Measurements from ENCODE around the gene AMZ2. TPM values are rescaled to one million over a fixed set of nuclear protein-coding genes. Genes with fewer than 3 reads are reported as not detected.
A peak's percentile ranks its signal among the peaks of the same experiment; 100 is the strongest.

The AMZ2 gene
- total and polyA plus RNA-seq, 2 of the 8 experiments (the other 6 are each of a cell fraction or from before 2014, with no cell fraction given), result 49.5 to 71.0 TPM

- H3K23me2 ChIP-seq (ENCODE audit: low read depth, low read length), result no peaks in the 10 kb centered on the region
- POLR2A ChIA-PET (ENCODE audit: partially characterized antibody), result no interaction called here
- H3K4me3 ChIP-seq (ENCODE audit: extremely low read depth in 1 of 4, insufficient read depth in 2 of 4, low read depth in 3 of 4, low read length in 4 of 4), result no peak overlapping the region
- no peaks in the 10 kb centered on the region for H4K20me1 ChIP-seq (replicated peaks in 1 of 2; ENCODE audit: control insufficient read depth in 1 of 2, insufficient read depth in 2 of 2, low read length in 2 of 2)
- 91% methylated on average over 11 of the region's 11 CpGs; no CpG with 5 or more reads in 1 of the 2 experiments for WGBS, 2 experiments (ENCODE audit: extremely low coverage in 1 of 2, insufficient coverage in 1 of 2, insufficient read length in 1 of 2, insufficient replicate concordance in 2 of 2, low coverage in 1 of 2, low lambda C conversion rate in 2 of 2, missing lambda C conversion rate in 1 of 2)
- H4K5ac ChIP-seq (ENCODE audit: insufficient read length, low read depth, low read length), result no peak overlapping the region
- H3K4me2 ChIP-seq (ENCODE audit: insufficient read depth in 1 of 2, low read depth in 2 of 2, low read length in 2 of 2), result no peak overlapping the region
- H2BK5ac ChIP-seq (ENCODE audit: low read depth, low read length), result no peak overlapping the region
- no peak overlapping the region for H3K9ac ChIP-seq (replicated peaks in 1 of 4; ENCODE audit: extremely low read depth in 1 of 4, low read depth in 3 of 4, low read length in 3 of 4)
- no peak overlapping the region for H2BK12ac ChIP-seq (ENCODE audit: low read depth, low read length)
- no peaks in the 10 kb centered on the region for H3K27me3 ChIP-seq (replicated peaks in 1 of 4; ENCODE audit: control insufficient read depth in 3 of 4, extremely low read depth in 1 of 4, insufficient read depth in 3 of 4, low read length in 3 of 4)
- peaks cover 0 to 8% of the 10 kb centered on the region in 2 experiments; a peak in 3 of 4 replicates for H3K9me3 ChIP-seq (ENCODE audit: insufficient read depth in 2 of 2, low read depth in 1 of 2, low read length in 1 of 2)
- H3K4me1 ChIP-seq (replicated peaks in 1 of 4; ENCODE audit: control insufficient read depth in 3 of 4, insufficient read depth in 4 of 4, low read length in 3 of 4), result no peaks in the 10 kb centered on the region
- no peak overlapping the region for H3K18ac ChIP-seq (ENCODE audit: extremely low read depth, low read length)
- H3K79me2 ChIP-seq (ENCODE audit: control insufficient read depth in 1 of 2, insufficient read depth in 2 of 2, low read length in 2 of 2), result no peaks in the 10 kb centered on the region
- H2BK15ac ChIP-seq (ENCODE audit: low read length), result no peak overlapping the region
- CTCF ChIA-PET (ENCODE audit: partially characterized antibody), result no interaction called here
- no peak overlapping the region for H3K4ac ChIP-seq (replicated peaks; ENCODE audit: insufficient read length, low read depth, low read length)
- no peak overlapping the region for H4K8ac ChIP-seq (ENCODE audit: extremely low read depth, insufficient read depth, low read length)
- H3K56ac ChIP-seq (replicated peaks; ENCODE audit: insufficient read length, low read depth, low read length), result no peak overlapping the region
- no peak overlapping the region for H2AFZ ChIP-seq (ENCODE audit: low read length)
- H3K36me3 ChIP-seq (ENCODE audit: control insufficient read depth in 2 of 4, insufficient read depth in 4 of 4, low read length in 3 of 4), result no peaks in the 10 kb centered on the region
- no peak overlapping the region for H3K14ac ChIP-seq (ENCODE audit: insufficient read length)
- FAIRE-seq (no peak), DNase-seq (ENCODE audit: low read depth in 1 of 2, low spot score in 2 of 2) (peak in 1 of 2 experiments; percentile 24)
- no peak overlapping the region for H3K27ac ChIP-seq (ENCODE audit: low read depth, low read length)
- H2BK20ac ChIP-seq (ENCODE audit: low read length), result no peak overlapping the region
- H3K79me1 ChIP-seq (ENCODE audit: low read depth, low read length), result no peaks in the 10 kb centered on the region
- H3K23ac ChIP-seq (ENCODE audit: insufficient read length), result no peak overlapping the region
- H2AK5ac ChIP-seq (ENCODE audit: low read depth, low read length), result no peak overlapping the region
- no peak overlapping the region for H2BK120ac ChIP-seq (replicated peaks; ENCODE audit: low read depth, low read length)
- H4K91ac ChIP-seq (replicated peaks; ENCODE audit: insufficient read length, low read length), result no peak overlapping the region
- TF ChIP-seq HDAC6 (IDR thresholded peaks at IDR 0.05; ENCODE audit: low read depth, low read length), result no peak
- no peak for TF ChIP-seq USF2 (IDR thresholded peaks at IDR 0.05; ENCODE audit: low read length)
- TF ChIP-seq, protein P1, sequence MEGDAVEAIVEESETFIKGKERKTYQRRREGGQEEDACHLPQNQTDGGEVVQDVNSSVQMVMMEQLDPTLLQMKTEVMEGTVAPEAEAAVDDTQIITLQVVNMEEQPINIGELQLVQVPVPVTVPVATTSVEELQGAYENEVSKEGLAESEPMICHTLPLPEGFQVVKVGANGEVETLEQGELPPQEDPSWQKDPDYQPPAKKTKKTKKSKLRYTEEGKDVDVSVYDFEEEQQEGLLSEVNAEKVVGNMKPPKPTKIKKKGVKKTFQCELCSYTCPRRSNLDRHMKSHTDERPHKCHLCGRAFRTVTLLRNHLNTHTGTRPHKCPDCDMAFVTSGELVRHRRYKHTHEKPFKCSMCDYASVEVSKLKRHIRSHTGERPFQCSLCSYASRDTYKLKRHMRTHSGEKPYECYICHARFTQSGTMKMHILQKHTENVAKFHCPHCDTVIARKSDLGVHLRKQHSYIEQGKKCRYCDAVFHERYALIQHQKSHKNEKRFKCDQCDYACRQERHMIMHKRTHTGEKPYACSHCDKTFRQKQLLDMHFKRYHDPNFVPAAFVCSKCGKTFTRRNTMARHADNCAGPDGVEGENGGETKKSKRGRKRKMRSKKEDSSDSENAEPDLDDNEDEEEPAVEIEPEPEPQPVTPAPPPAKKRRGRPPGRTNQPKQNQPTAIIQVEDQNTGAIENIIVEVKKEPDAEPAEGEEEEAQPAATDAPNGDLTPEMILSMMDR (IDR thresholded peaks at IDR 0.05; ENCODE audit: control extremely low read depth in 1 of 3, insufficient read depth in 1 of 3, low read depth in 1 of 3, low read length in 3 of 3), result no peak
- no peak for TF ChIP-seq YY1 (IDR thresholded peaks at IDR 0.05; ENCODE audit: low read depth, low read length)
- TF ChIP-seq RXRA (IDR thresholded peaks at IDR 0.05; ENCODE audit: insufficient read depth, low read depth, low read length), result no peak
- no peak for TF ChIP-seq BCL11A (IDR thresholded peaks at IDR 0.05; ENCODE audit: low read depth in 2 of 2, low read length in 2 of 2)
- TF ChIP-seq SP2 (IDR thresholded peaks at IDR 0.05; ENCODE audit: low read length), result no peak
- TF ChIP-seq POU5F1 (IDR thresholded peaks at IDR 0.05; ENCODE audit: low read depth, low read length), result no peak
- TF ChIP-seq JUND (IDR thresholded peaks at IDR 0.05; ENCODE audit: low read length), result no peak
- TF ChIP-seq CREB1 (IDR thresholded peaks at IDR 0.05), result no peak
- no peak for TF ChIP-seq CBX5 (IDR thresholded peaks at IDR 0.05; ENCODE audit: low read depth, low read length)
- no peak for TF ChIP-seq SP4 (IDR thresholded peaks at IDR 0.05; ENCODE audit: low read length)
- no peak for TF ChIP-seq MAFK (IDR thresholded peaks at IDR 0.05; ENCODE audit: low read depth, low read length)
Measured at GRCh38 chr17:68273722-68274121, 25.9 kb downstream of the AMZ2 start.

All from H1 (cell line).